HL-60/S4 treated with retinoic acid at 250 ng/mL for 4 days and 3 days (cell line): ENCODE data around the gene KRT4.

Source experiments
- in situ Hi-C: fragments of 300-500 bp; cut with MboI; formaldehyde crosslinking; loops from 2 replicates; pipeline ENCODE4 v1.7.0; 2022; ENCODE audit warnings: low sequenced_read_pairs

KRT4 gene

DNA sequence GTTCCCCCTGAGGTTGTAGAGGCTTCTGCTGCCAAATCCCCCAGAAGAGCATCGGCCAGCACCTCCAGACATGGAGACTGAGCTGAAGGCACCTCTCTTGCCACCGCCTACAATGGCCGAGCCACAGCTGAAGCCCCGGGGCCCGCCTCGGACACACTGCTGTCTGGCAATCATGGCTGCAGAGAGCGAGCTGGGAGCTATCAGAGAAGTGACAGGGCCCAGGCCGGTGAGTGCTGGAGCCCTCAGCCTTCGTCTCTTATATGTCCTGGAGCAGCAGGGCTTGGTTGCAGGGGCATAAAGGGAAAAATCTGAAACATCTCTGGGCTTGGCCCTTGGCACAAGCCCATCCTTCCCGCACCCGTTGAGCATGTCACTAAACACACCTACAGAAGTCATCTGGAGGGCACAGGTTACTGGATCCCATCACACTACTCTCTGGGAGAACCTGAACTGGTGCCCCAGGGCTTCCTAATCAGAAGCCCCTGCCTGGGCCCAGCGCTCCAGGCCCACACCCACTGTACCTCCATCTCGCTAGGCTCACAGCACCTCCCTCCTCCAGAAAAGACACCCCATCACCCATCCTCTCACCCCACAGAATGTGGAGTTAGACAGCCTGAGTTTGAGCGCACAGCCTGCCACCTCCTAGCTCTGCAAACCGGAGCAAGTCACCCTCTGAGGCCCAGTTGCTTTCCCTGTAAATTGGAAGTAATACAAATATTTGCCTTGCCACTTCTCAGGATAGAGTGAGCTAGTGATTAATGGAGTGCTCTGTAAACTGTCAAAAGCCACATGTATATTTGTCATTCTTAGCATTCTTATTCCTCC is at the start of gene KRT4:
TSS of gene KRT4 (minus strand) at position 232 of the 825 bp plus-strand sequence. CDS start at position 174, 58 bp downstream.
- in situ Hi-C loops, result no loop called here

DNA sequence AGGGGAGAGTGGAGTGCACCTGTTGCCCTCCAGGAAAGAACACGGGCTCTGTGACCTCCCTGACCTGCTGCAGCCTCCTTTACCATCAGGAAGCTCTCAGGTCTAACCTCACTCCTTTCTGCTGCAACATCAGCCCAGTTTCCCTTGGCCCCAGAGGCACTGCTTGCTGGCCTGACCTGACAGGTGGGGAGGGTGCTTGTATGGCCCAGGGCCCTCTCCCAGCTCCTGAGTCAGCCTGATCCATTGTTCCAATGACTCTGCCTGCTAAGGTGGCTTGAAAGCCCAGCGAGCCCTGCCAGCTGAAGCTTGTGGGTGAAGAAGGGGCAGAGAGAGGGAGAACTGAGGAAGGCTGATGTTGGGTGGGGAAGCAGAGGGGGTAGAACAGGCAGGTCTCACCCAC is 48.1 kb upstream of the KRT4 start:
- in situ Hi-C loops, result loop anchor here (10.0 to 25.0 kb wide), 2 partner anchors 277 to 475 kb away; partner anchors contain the start of gene KRT84

DNA sequence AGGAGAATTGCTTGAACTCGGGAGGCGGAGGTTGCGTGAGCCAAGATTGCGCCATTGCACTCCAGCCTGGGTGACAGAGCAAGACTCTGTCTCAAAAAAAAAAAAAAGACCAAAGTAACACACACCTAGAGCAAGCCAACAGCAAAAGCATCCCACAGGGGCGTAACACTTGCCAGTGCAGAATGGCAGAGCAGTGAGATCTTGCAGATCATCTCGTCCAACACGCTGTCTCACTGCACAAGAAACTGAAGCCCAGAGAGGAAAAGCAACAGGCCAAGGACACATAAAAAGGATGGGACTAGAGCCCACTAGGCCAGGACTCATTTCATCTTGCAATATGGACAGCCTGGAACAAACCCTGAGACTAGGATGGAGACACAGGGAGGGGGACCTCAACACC is 47.6 kb upstream of the KRT4 start:
- in situ Hi-C loops, result loop anchor here (10.0 to 25.0 kb wide), 2 partner anchors 277 to 474 kb away; partner anchors contain the start of gene KRT84

DNA sequence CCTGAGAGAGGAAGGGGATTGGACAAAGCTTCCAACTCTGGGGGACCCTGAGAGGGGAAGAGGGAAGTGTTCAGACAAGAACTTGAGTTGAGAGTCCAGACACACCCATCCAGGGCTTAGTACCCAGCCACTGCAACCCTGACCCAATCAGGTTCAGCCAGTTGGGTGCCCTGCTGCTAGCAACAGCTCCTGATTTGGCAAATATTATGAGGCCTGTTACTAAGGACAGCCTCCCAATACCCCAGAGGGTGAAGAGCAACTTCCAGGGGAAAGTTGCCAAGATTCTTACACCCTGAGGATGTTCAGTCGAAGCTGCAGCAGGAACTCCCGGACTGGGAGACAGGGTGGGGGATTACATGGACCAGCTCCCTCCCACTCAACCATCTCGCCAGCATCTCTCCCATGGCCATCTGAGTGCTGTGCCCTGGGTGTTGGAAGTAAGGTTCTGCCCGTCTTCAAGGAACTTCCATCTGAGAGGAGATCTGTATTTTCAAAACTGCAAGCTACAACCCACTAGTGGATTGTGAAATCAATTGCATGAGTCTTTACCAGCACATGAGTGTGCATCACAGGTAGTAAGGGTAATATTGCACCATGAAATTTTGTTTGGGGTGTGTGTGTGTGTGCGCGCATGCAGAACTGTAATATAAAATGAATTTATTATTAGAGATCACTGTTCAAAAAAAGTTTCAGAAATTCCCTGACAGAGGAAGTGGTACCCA is 46.3 kb upstream of the KRT4 start:
- in situ Hi-C loops, result loop anchor here (10.0 to 25.0 kb wide), 2 partner anchors 275 to 473 kb away; partner anchors contain the start of gene KRT84

DNA sequence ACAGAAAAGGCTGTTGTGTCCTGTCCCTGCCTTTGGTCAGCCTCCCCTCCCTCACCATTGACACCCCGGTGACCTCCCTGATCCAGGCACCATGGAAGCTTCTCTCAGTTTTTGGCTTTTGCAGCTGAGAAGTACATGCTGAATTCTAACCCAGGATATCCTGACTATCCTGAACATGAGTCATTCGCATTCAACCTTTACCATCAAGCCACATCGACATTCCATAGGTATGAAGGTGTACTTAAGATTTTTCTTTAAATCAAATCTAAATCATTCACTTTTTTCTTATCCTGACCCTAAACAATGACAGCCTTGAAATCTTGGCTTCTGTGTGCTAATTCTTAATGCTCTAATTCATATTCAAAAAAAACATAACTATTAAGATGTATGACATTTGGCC is 43.6 kb upstream of the KRT4 start:
- in situ Hi-C loops, result loop anchor here (25.0 kb wide), 1 partner anchor 470 kb away; the partner anchor contains the start of gene KRT84

DNA sequence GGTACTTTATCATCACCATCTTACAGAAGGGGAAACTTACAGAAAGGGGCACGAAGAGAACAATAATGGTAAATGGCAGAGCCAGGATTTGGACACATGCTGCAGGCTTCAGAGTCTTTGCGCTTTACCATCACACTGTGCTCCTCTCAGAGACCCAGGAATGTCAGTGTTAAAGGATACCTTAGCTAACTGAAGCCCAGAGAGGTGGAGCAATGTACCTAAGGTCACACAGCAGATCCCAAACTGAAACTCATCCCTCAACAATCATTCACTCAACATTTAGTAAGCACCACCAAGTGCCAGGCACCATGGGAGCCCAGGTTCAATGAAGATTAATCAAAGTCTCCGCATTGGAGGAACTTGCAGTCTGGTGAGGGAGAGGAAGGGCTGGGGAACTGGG is 42.9 kb upstream of the KRT4 start:
- in situ Hi-C loops, result loop anchor here (25.0 kb wide), 1 partner anchor 469 kb away; the partner anchor contains the start of gene KRT84

DNA sequence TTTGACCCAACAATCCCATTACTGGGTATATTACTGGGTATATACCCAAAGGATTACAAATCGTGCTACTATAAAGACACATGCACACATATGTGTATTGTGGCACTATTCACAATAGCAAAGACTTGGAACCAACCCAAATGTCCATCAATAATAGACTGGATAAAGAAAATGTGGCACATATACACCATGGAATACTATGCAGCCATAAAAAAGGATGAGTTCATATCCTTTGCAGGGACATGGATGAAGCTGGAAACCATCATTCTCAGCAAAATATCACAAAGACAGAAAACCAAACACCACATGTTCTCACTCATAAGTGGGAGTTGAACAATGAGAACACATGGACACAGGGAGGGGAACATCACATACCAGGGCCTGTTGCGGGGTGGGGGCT is 42.2 kb upstream of the KRT4 start:
- in situ Hi-C loops, result loop anchor here (25.0 kb wide), 1 partner anchor 469 kb away; the partner anchor contains the start of gene KRT84

DNA sequence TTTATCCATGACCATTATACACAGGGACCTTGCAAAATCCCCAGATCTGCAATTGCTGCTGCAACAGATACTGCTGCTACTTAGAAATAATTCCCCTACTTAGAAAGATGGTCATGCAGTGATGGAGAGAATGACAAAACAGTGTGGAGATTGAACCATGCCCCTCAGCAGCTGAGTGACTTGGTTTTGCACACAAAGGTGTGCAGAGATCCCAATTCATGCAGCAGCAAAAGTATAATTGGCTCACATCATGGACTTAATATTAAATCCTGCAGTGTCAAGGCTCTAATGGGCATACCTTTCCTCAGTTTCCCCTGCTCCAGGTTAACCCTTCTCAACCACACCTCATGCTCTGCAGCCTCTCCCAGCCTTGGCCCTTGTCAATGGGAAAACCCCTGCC is 37.9 kb upstream of the KRT4 start:
- in situ Hi-C loops, result loop anchor here (25.0 kb wide), 1 partner anchor 464 kb away; the partner anchor contains the start of gene KRT84

DNA sequence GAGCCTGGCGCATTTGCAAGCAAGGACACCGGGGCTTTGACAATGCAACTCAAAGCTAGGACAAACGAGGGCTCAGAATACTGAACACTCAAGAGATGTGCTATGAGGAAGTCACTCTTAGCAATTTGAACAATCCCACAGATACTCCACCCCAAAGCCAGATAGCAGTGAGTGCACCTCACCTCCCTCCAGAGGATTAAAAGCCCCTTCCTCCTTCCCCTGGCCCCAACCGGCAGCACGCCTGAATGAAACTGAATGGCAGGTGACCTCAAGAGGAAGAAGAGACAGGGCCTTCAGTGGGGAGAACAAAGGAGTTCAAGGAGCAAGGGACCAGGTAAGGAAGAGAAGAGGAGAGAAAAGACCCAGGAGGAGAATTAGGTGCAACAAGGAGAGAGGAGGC is 36.8 kb upstream of the KRT4 start:
- in situ Hi-C loops, result loop anchor here (25.0 kb wide), 1 partner anchor 463 kb away; the partner anchor contains the start of gene KRT84

DNA sequence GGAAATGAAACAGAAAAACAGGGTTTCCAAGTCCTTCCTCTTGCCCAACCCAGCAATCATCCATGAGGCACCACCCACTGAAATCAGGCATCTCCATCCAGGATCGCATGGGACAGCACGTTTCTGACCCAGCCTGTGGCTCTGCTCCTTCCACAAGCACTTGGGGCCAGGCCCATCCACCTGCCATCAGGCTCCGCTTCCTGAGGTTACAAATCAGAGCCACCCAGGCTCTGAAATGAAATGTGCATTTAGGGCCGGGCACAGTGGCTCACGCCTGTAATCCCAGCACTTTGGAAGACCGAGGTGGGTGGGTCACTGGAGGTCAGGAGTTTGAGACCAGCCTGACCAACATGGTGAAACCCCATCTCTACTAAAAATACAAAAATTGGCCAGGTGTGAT is 35.6 kb upstream of the KRT4 start:
- in situ Hi-C loops, result no loop called here

DNA sequence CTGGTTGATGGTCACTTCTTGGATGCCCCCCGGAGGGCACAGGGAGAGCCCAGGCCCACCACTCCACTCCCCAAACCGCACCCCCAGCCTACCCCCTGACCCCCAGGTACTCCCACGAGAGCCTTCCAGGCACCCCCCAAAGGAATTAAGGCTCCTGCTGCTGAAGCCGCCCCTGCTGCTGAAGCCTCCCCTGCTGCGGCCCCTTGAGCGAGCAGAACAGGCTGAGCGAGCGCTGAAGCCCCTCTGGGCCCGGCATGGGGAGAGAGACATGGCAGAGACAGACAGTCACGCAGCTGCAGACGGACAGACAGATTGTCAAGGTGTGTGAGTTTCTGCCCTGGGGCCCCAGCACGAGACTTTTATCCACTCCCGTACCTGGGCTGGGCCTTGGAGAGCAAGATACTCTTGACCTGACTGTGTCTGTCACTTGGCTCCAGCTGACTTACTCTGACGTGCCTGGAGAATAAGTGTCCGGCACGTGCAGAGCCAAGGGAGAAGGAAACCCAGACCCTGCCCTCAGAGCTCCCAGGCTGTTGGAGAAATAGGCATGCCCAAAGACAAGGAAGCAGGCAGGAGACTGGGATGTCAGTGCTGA is 34.8 kb upstream of the KRT4 start, which contains the start of gene KRT78:
TSS of gene KRT78 (minus strand) at position 334 of the 595 bp plus-strand sequence. CDS start at position 270, 64 bp downstream.
- in situ Hi-C loops, result no loop called here

DNA sequence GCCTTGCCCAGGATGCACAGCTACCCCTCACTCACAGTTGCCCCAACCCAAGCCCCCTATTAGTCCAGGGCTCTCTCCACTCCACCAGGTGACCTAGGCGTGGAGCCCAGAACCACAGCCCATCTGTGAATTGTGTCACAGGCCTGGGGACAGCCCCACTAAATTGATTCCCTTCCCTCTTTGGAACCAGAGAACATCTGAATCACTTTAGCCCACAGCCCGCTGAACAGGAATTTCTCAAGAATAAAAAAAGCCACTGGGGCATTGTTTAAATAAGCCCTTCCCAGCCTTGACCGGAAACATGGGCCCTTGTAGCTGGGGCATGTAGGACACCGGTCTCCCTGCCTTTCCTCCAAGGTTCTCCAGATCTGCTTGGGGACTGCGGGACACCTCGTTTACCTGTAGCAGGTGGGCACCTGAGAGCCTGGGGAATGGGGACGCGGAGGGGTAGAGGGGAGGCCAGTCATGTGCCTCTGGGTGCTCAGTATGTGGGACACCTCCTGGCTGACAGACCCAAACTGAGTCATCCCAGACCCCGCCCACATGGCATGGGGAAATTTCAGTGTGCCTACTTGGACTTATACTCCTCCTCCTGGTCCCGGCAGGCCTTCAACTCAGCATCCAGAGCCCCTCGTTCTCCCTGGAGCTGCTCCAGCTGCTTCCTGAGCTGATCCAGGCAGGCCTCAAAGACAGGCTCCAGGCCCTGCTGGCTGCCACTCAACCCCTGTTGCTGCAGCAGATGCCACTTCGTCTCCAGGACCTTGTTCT is 33.6 kb upstream of the KRT4 start:
- in situ Hi-C loops, result no loop called here

DNA sequence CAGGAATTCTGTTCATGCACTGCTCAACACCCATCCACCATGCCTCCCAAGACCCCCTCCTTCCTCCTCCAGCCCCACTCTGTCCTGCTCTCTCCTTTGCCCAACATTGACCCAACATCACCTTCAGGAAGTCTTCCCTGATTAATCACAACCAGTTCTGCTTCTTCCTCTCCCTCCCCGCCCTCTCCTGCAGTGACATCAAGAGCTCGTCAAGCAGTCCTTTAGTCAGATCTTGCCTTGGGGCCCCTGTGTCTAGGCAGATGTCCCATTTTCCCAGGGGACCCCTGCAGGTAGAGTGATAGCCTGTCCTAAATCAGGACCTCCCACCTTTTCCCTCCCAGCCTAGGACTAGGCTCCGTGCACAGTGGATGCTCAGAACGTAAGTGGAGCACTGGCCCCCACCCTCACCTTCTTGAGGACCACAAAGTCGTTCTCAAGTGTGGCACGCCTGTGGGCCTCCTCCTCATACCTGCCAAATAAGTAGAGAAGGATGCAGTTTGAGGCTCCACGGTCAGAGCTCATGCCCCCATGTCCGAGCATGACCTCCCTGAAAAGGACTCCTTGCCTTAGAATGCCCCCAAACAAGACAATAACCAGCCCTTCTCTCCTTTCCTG is 32.5 kb upstream of the KRT4 start:
- in situ Hi-C loops, result no loop called here

DNA sequence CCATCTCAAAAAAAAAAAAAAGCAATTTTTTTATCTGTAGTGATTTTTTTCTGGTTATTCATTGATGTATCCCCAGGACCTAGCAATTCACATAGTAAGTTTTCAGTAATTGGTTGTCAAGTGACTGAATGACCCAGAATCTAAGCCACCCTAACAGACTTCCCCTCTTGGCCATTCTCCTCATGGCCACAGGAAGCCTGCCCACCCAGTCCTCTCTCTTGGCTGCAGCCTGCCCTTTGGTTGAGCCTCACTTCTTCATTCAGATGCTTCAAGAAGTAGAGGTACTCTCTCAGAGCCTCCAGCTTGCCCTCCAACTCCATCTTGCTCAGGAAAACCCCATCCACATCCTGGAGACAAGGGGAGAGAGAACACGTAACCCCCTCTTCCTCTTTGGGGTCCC is 32.0 kb upstream of the KRT4 start:
- in situ Hi-C loops, result no loop called here

DNA sequence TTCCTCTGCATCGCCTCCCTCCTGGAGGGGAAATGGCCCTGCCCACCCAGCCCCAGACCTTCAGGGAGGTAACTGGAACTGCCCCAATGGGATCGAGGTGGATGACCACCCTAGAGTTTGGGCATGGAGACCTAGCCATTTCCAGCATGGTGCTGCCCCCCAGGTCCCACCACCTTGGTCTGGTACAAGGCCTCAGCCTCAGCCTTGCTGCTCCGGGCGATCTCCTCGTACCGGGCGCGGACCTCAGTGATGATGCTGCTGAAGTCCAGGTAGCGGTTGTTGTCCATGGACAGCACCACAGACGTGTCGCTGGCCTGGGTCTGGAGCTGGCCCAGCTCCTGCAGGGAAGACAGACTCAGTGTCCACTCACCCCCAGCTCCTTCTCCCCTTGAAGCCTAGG is 30.5 kb upstream of the KRT4 start:
- in situ Hi-C loops, result no loop called here

DNA sequence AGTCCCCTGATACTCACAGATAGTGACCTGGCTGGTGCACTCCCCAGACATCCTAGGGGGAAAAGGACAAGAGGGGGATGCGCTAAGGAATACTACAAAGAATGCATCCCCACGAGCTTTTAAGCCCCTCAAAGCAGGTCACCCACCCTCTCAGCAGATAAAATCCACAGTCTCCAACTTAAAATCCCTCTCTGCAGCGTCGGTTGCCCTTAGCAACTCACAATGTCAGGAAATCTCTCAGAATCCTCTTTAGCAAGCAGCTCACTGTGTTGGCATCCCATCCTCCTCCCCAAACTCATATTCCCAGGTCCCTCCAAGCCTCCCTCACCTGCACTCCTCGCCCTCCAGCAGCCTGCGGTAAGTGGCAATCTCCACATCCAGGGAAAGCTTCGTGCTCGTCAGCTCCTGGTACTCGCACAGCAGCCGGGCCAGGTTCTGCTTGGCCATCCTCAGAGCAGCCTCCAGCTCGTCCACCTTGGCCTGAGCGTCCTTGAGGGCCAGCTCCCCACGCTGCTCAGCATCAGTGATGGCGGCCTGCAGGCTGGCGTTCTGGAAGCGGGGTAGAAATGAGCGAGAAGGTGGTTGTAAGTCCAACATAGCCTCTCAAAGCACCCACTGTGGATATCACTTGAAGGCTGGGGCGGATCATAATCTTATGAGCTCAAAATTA is 25.7 kb upstream of the KRT4 start:
- in situ Hi-C loops, result no loop called here

DNA sequence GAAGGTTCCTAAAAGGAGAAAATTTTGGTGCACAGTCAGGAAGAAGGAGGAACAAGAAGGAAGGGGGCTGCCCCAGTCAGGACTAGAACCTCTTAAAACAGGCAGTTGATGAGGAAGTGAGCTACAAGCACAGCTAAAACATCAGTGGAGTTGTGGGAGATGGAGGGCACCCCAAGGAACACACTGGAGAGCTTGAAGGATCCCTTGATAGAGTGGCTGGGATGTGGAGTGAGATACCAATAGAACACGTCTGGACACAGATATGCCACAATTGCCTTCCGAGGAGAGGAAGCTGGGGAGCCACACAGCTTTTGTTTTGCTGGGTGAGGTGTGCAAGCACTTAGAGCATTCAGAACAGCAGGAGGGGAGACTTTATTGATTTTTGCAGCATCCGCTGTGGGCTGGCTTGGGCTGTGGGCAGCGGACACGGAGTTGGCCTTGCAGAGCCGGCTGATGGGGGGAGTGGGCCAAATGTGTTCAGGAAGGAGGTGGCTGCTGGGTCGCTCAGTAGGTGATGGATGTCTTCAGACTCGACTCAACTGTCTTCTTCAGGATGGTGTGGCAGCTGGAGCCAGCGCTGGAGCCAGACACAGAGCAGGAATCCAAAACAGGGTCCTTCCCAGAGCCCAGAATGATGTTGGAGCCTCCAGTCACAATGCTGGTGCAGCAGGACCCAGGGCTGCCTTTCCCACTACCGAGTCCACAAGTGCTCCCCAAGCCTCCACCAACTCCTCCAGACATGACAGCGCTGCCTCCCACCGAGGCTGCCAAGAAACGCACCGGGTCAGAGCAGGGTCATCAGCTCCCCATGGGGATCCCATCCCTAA is 24.9 kb upstream of the KRT4 start:
- in situ Hi-C loops, result no loop called here

DNA sequence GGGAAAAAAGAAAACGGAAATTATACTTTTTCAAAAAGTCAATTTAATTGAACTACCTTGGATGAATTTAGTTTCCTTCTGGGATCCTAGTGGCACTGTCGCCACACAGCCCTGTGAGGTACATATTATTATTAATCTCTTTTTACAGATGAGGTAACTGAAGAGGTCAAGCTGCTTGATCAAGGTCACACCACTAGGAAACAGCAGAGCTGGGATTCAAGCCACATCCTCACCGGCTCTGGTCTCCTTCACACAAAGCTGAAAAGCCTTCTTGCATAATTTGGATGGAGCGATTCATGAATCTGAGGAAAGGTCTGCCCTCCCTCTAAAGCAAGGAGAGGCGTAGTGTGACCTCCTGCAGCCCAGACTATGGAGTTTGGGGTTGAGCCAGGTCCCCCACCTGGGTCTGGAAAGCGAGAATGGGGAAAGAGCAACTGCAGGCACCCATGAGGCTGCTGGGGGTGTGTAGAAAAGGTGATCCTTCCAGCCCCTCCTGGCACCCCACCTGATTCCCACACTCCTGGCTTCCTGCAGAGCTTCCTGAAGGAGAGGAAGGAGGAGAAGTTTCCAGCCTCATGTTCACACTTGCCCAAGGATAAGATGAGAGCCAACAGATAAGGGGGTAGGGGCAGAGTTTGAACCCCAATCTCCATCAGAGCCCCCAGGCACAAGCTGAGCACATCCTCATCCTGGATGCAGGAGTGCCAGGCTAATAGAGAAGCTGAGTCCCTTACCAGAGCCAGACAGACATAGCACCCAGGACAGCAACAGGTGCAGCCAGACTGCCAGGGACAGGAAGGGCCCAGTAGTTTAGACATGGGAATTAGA is 24.1 kb upstream of the KRT4 start:
- in situ Hi-C loops, result no loop called here
